Prostate gland (tissue), 2 donors: Measurements from ENCODE around the gene ZNF546. TPM values are rescaled to one million over a fixed set of nuclear protein-coding genes. Genes with fewer than 3 reads are reported as not detected.

Experiments
- DNase-seq: peaks from one replicate; pipeline ENCODE4 v3.0.0-alpha.2; 2019; ENCODE audit warnings: low spot score
- H3K27ac ChIP-seq, 2 donors: fragments of 200-600 bp; sonication (generic); 2 replicates each; pipeline ENCODE4 v1.5.1; 2017 to 2019
- H3K27me3 ChIP-seq: fragments of 200-600 bp; sonication (generic); replicated peaks from 2 replicates; pipeline ENCODE4 v1.5.1; 2019; ENCODE audit not compliant: insufficient read depth
- H3K36me3 ChIP-seq, 2 donors: fragments of 200-600 bp; sonication (generic); 1 replicate in 1 of 2; 2 replicates in 1 of 2; pipeline versions ENCODE4 v1.5.1 to v1.8.1; 2017 to 2019
- H3K4me1 ChIP-seq: fragments of 200-600 bp; sonication (generic); replicated peaks from 2 replicates; pipeline ENCODE4 v1.5.1; 2019
- H3K4me3 ChIP-seq, 2 donors: fragments of 200-600 bp; sonication (generic); 2 replicates each; pipeline ENCODE4 v1.5.1; 2017 to 2019
- H3K9me3 ChIP-seq: fragments of 200-600 bp; sonication (generic); 2 replicates; pipeline ENCODE4 v1.5.1; 2017
- POLR2A ChIP-seq: fragments of 450-650 bp; IDR thresholded peaks from one replicate; pipeline ENCODE4 v1.6.1; 2016; ENCODE audit warnings: antibody characterized with exemption, mild to moderate bottlenecking
- POLR2AphosphoS5 ChIP-seq: sonication (generic); formaldehyde crosslinking; IDR thresholded peaks from one replicate; pipeline ENCODE4 v1.6.1; 2017; ENCODE audit warnings: antibody characterized with exemption
- WGBS: methylation state at CpG from one replicate; pipeline ENCODE4 v1.1.5; 2018; 5-methylcytosine and 5-hydroxymethylcytosine counted together
- intact Hi-C: fragments of 100-400 bp; cut with DNase I; formaldehyde crosslinking; loops from one replicate; pipeline ENCODE4 v1.14.2; 2022
- total RNA-seq, 2 donors: library from RNA; depleted of rRNA; stranded (reverse); fragments of >200 nt; gene quantifications; one replicate each; pipeline ENCODE4 v1.1.0, GENCODE V29; 2016
- TF ChIP-seq, protein P1 (sequence below), 4 experiments: fragments of 200-600 bp in 2 of 4; fragments of 450-650 bp in 2 of 4; sonication (generic) in 2 of 4; IDR thresholded peaks; 1 replicate in 3 of 4; 2 replicates in 1 of 4; pipeline ENCODE4 v1.5.1; 2016 to 2019; ENCODE audit warnings: antibody characterized with exemption in 4 of 4, mild to moderate bottlenecking in 2 of 4, moderate library complexity in 2 of 4

The ZNF546 gene
- total RNA-seq, 2 donors from 2014 or later, result 4.6 to 10.6 TPM

DNA sequence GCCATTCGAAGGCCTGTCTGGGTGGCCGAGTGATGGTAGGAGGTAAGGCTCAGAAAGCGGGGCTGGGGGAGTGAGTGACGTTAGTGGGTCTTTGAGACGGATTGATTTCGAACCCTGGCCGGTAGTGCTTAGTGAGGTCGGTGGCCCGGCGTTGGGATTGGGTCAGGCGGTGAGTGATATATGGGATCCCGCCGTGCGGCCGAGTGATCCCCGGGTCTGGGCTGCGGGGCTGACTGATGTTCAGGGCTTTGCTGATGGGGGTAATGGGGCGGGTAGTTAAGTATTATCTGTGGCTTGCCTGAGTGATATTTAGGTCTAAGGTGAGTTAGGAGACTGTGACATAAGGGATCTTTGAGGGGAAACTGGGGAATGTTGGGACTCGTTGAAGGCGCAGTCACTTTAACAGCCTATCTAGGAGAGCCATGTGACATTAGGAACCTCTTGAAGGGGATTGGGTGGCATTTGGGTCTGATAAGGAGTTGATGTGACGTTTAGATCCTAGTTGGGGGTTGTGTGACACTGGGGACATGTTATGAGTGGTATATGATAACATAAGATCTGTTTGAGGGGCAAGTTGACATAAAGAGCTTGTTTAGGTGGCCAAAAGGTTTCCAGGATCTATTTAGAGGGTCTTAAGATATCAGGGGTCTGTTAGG lies 25.4 kb upstream of the ZNF546 start:
- Histone ChIP-seq H3K27ac (peak overlapping the region; percentile 90 to 91), H3K36me3 (peaks cover 4 to 10% of the 10 kb centered on the region in 2 donors), H3K27me3 (no peaks in the 10 kb centered on the region), H3K9me3 (no peaks in the 10 kb centered on the region), H3K4me3 (peak overlapping the region; percentile 58 to 62), H3K4me1 (peaks cover 8% of the 10 kb centered on the region)
- WGBS, result 2% methylated on average over 21 of the region's 21 CpGs
- TF ChIP-seq POLR2AphosphoS5, result no peak
- no peak for TF ChIP-seq POLR2A
- TF ChIP-seq, protein P1, sequence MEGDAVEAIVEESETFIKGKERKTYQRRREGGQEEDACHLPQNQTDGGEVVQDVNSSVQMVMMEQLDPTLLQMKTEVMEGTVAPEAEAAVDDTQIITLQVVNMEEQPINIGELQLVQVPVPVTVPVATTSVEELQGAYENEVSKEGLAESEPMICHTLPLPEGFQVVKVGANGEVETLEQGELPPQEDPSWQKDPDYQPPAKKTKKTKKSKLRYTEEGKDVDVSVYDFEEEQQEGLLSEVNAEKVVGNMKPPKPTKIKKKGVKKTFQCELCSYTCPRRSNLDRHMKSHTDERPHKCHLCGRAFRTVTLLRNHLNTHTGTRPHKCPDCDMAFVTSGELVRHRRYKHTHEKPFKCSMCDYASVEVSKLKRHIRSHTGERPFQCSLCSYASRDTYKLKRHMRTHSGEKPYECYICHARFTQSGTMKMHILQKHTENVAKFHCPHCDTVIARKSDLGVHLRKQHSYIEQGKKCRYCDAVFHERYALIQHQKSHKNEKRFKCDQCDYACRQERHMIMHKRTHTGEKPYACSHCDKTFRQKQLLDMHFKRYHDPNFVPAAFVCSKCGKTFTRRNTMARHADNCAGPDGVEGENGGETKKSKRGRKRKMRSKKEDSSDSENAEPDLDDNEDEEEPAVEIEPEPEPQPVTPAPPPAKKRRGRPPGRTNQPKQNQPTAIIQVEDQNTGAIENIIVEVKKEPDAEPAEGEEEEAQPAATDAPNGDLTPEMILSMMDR (IDR thresholded peaks at IDR 0.05), result no peak
- intact Hi-C loops, result loop anchor here (2.0 to 5.0 kb wide), 2 partner anchors 124 to 179 kb away; partner anchors contain the start of gene FBL
- no peak for DNase-seq

DNA sequence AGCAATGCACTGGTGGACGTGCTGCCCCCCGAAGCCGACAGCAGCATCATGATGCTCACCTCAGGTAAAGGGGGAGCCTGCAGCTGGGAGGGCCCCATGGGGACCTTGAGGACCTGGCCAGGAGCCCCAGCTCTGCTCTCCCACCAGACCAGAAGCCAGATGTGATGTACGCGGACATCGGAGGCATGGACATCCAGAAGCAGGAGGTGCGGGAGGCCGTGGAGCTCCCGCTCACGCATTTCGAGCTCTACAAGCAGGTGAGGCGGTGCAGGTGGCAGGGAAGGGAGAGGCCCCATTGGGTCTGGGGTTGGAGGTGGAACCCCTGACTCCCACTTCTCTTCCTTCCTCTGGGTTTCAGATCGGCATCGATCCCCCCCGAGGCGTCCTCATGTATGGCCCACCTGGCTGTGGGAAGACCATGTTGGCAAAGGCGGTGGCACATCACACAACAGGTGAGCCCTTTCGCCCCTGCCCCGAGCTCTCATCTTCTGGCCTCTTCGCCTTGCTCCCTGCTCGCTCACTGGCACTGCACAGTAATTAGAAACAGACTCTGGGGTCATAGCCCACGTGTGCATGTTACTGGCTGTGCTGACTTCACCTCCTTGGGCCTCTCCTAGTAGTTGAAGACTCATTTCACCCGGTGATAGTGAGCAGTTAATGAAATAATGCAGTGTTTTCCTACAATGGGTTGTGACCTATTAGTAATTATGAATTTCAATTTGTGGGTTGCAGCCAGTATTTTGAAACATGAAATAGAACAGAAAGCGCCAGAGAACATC lies 22.3 kb upstream of the ZNF546 start:
- Histone ChIP-seq H3K36me3 (peaks cover 10% of the 10 kb centered on the region in 2 donors), H3K9me3 (no peaks in the 10 kb centered on the region), H3K4me3 (no peak overlapping the region), H3K4me1 (peaks cover 8% of the 10 kb centered on the region), H3K27me3 (no peaks in the 10 kb centered on the region), H3K27ac (no peak overlapping the region)
- 91% methylated on average over 24 of the region's 24 CpGs for WGBS
- intact Hi-C loops, result loop anchor here (5.0 kb wide), 1 partner anchor 127 kb away; the partner anchor contains the start of gene FBL
- no peak for TF ChIP-seq POLR2A
- TF ChIP-seq, protein P1 (IDR thresholded peaks at IDR 0.05), result no peak
- TF ChIP-seq POLR2AphosphoS5, result no peak
- no peak for DNase-seq

DNA sequence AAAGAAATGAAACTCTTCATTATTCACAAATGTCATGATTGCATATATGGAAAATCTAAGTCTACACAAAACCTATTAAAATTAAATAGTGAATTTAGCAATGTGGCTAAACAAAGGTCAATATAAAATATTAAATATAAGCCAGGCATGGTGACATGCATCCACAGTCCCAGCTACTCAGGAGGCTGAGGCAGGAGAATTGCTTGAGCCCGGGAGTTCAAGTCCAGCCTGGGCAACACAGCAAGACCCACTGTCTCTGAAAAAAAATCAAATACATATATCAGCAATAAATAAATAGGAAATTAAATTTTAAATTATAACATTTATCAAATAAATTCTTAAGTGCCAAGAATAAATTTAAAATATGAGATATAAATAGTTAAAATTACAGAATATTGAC lies 14.0 kb upstream of the ZNF546 start:
- 96% methylated on average over 1 of the region's 1 CpG for WGBS

DNA sequence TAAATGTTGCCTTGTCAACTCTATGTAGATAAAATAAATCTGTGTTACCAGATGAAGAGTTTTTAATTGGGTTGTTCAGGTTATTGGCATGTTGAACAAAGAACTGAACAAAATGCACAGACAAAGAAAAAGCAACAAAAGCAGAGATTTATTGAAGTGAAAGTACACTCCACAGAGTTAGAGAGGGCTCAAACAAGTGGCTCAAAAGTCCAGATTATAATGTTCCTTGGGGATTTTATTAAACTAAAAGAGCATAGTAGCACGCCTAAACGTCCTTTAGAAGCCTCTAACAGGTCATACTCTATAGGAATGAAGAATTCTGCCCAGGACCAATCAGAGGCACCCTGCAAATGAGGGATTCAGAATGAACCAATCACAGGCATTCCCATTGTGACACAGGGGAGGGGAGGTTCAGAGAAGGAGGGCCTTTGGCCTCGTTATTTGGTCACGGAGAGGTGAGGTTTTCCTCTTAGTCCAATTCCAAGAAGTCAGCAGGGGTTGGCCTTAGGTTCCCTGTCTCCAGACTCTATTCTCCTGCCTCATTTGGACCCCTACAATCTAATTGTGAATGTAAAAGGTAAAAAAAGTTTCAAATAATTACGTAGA lies 13.1 kb upstream of the ZNF546 start:
- 96% methylated on average over 5 of the region's 5 CpGs for WGBS
- peaks cover 0 to 5% of the 10 kb centered on the region in 2 donors for H3K36me3 ChIP-seq

More for the DNA sequence above, 14.0 kb upstream of the ZNF546 start:
- no peaks in the 10 kb centered on the region for H3K27me3 ChIP-seq
- no peak overlapping the region for H3K27ac ChIP-seq
- no peak for DNase-seq
- no peak overlapping the region for H3K4me3 ChIP-seq
- intact Hi-C loops, result no loop called here
- peaks cover 5 to 6% of the 10 kb centered on the region in 2 donors for H3K36me3 ChIP-seq
- no peaks in the 10 kb centered on the region for H3K9me3 ChIP-seq
- no peaks in the 10 kb centered on the region for H3K4me1 ChIP-seq
- TF ChIP-seq, protein P1 (IDR thresholded peaks at IDR 0.05), result no peak
- TF ChIP-seq POLR2AphosphoS5, result no peak
- TF ChIP-seq POLR2A, result no peak

More for the DNA sequence above, 13.1 kb upstream of the ZNF546 start:
- H3K27me3 ChIP-seq, result no peaks in the 10 kb centered on the region
- intact Hi-C loops, result no loop called here
- no peak for DNase-seq
- no peak for TF ChIP-seq POLR2AphosphoS5
- no peak for TF ChIP-seq POLR2A
- TF ChIP-seq, protein P1 (IDR thresholded peaks at IDR 0.05), result no peak
- no peaks in the 10 kb centered on the region for H3K9me3 ChIP-seq
- no peak overlapping the region for H3K4me3 ChIP-seq
- no peak overlapping the region for H3K27ac ChIP-seq
- H3K4me1 ChIP-seq, result no peaks in the 10 kb centered on the region
